CD4-positive, alpha-beta T cell treated with Interleukin-6 for 4 hours (primary cell): ENCODE data around the gene HIP1R.
A peak's percentile ranks its signal among the peaks of the same experiment; 100 is the strongest.
"Not testable (repeated sequence)": the region's sequence is repeated elsewhere in the genome, so short reads cannot be mapped to it uniquely, and the experiment has no call there.

Experiments
- DNase-seq: peaks from one replicate; pipeline ENCODE4 v3.0.0-alpha.2; 2020; ENCODE audit warnings: mixed read lengths

Gene HIP1R

GRCh38 chr12:122895704-122896636 is 60.7 kb downstream of the HIP1R start, which contains the start of gene VPS37B:
TSS of gene VPS37B (minus strand) at chr12:122896124. CDS start at chr12:122896062, 62 bp downstream.
- peak; percentile 79 for DNase-seq

GRCh38 chr12:122896662-122897061 is 61.4 kb downstream of the HIP1R start:
- no peak for DNase-seq

DNA sequence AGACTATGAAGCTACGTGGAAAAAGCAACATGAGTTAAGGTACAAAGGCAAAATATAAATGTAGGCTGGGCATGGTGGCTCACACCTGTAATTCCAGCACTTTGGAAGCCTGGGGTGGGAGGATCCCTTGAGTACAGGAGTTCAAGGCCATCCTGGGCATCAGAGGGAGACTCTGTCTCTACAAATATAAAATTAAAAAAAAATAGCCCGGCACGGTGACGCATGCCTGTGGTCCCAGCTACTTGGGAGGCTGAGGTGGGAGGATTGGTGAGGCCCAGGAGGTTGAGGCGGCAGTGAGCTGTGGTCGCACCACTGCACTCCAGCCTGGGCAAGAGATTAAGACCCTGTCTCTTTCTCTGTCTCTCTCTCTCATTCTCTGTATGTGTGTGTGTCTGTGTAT is 64.6 kb downstream of the HIP1R start:
- no peak for DNase-seq

DNA sequence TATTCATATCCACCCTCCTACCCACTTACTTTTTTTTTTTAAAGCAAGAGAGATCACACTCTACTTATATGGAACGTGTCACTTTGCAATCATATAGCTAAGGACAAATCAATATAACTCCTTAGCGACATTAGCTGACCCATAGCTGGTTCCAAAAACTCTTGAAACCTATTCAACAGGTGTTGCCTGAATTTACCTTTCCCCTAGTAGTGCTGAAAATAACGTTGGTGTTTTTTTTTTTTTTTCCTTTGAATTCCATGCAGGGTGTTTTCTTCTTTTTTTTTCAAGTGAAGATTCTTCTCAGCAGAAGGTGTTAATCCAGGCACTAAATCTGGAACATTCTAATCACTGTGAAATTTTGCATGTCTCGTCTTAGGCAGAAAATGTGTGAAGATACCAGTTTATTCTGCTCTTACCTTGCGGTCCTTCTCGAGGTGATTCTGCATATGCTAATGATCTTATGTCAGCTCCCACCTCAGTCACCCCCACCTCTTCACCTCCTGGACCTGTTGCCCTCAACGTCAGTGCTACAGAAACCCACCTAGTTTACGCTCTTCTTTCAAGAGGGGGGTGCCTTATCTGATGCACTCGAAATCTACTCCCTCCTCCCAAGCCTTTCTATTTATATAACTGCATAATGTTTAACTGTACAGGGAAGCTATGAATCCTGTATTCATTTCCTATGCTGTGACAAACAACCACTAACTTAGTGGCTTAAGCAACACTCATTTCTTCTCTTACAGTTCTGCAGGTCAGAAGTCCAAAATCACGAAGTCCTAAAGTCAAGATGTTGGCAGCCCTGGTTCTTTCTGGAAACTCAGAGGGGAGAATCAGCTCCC is 67.8 kb downstream of the HIP1R start:
- DNase-seq, result no peak

DNA sequence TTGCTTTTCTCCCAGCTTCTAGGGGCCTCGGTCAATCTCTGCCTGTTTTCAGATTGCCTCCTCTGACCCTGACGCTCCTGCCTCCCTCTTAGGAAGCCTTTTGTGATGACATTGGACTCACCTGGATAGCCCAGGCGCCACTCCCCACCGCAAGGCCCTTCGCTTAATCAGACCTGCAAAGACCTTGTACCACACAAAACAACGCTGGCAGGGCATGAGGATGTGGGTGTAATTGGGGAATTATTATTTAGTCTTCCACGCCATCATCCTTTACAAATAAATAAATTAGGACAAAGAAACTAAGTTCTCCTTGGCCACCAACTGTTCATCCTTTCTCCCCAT is 68.4 kb downstream of the HIP1R start:
- DNase-seq, result no peak

GRCh38 chr12:122905258-122905657 is 70.0 kb downstream of the HIP1R start:
- not testable (repeated sequence) for DNase-seq

DNA sequence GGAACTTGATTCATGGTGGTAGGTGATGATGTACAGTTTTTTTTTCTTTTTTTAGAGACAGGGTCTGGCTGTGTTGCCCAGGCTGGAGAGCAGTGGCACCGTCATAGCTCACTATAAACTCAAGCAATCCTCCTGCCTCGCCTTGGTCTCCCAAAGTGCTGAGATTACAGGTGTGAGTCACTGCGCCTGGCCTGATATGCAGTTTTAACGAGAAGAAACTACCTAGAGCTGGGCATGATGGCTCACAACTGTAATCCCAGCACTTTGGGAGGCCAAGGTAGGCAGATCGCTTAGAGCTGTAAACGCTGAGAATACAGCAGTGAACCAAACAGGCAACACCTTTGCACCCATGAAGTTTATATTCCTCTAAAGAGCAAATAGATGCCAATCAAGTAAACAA is 73.7 kb downstream of the HIP1R start:
- no peak for DNase-seq

- no peak for DNase-seq
Measured at GRCh38 chr12:122909442-122910288, 74.4 kb downstream of the HIP1R start.
